ENCODE data around the gene ENKD1. TPM values are rescaled to one million over a fixed set of nuclear protein-coding genes. Genes with fewer than 3 reads are reported as not detected.

Gene ENKD1
- total RNA-seq (29.8 and 34.8 TPM in 2 replicates), polyA plus RNA-seq (23.3 and 23.8 TPM in 2 replicates)

GRCh38 chr16:67666559-67667452 lies at the start of gene ENKD1, which contains the start of gene C16orf86:
Gene ENKD1 (minus strand): TSS chr16:67666750. CDS start chr16:67666442, 308 bp downstream.
Gene C16orf86 (plus strand): TSS chr16:67666814. CDS start chr16:67666971, 157 bp downstream.
- Histone ChIP-seq H3K27me3 (peaks cover 36% of the 10 kb centered on the region), H3K27ac (no peak within 1 kb of the TSS), H3K9me3 (ENCODE audit: low read depth) (no peaks in the 10 kb centered on the region), H3K4me1 (ENCODE audit: low read depth) (no peaks in the 10 kb centered on the region), H3K36me3 (no peaks in the 10 kb centered on the region), H3K4me3 (peak within 1 kb of the TSS; percentile 88)
- no peak for TF ChIP-seq CTCF (IDR thresholded peaks at IDR 0.05; ENCODE audit: low read depth, low read length)
- DNase-seq (ENCODE audit: low read depth in 1 of 2, low spot score in 1 of 2), result peak; percentile 82 to 91

GRCh38 chr16:67716097-67716496 lies 49.5 kb upstream of the ENKD1 start:
- Histone ChIP-seq H3K4me1 (ENCODE audit: low read depth) (no peaks in the 10 kb centered on the region), H3K4me3 (no peak overlapping the region), H3K36me3 (no peaks in the 10 kb centered on the region), H3K27me3 (peaks cover 76% of the 10 kb centered on the region), H3K9me3 (ENCODE audit: low read depth) (no peaks in the 10 kb centered on the region), H3K27ac (no peak overlapping the region)
- DNase-seq (ENCODE audit: low read depth in 1 of 2, low spot score in 1 of 2), result no peak
- TF ChIP-seq CTCF (IDR thresholded peaks at IDR 0.05; ENCODE audit: low read depth, low read length), result no peak

GRCh38 chr16:67714522-67714921 lies 48.0 kb upstream of the ENKD1 start:
- Histone ChIP-seq H3K4me1 (ENCODE audit: low read depth) (no peaks in the 10 kb centered on the region), H3K36me3 (no peaks in the 10 kb centered on the region), H3K27me3 (peaks cover 79% of the 10 kb centered on the region), H3K27ac (no peak overlapping the region), H3K9me3 (ENCODE audit: low read depth) (no peaks in the 10 kb centered on the region), H3K4me3 (no peak overlapping the region)
- no peak for TF ChIP-seq CTCF (IDR thresholded peaks at IDR 0.05; ENCODE audit: low read depth, low read length)
- DNase-seq (ENCODE audit: low read depth in 1 of 2, low spot score in 1 of 2), result no peak

- H3K27ac ChIP-seq, result no peak overlapping the region
- no peaks in the 10 kb centered on the region for H3K4me1 ChIP-seq (ENCODE audit: low read depth)
- H3K9me3 ChIP-seq (ENCODE audit: low read depth), result no peaks in the 10 kb centered on the region
- no peak overlapping the region for H3K4me3 ChIP-seq
- DNase-seq (ENCODE audit: low read depth in 1 of 2, low spot score in 1 of 2), result no peak
- H3K27me3 ChIP-seq, result peaks cover 85% of the 10 kb centered on the region
- TF ChIP-seq CTCF (IDR thresholded peaks at IDR 0.05; ENCODE audit: low read depth, low read length), result no peak
- H3K36me3 ChIP-seq, result no peaks in the 10 kb centered on the region
Observed at GRCh38 chr16:67713647-67714273, 47.2 kb upstream of the ENKD1 start.

GRCh38 chr16:67710607-67711006 lies 44.1 kb upstream of the ENKD1 start:
- TF ChIP-seq CTCF (IDR thresholded peaks at IDR 0.05; ENCODE audit: low read depth, low read length), result no peak
- Histone ChIP-seq H3K27ac (no peak overlapping the region), H3K4me3 (no peak overlapping the region), H3K9me3 (ENCODE audit: low read depth) (no peaks in the 10 kb centered on the region), H3K36me3 (no peaks in the 10 kb centered on the region), H3K4me1 (ENCODE audit: low read depth) (no peaks in the 10 kb centered on the region), H3K27me3 (peaks cover 81% of the 10 kb centered on the region)
- DNase-seq (ENCODE audit: low read depth in 1 of 2, low spot score in 1 of 2), result no peak

Data from cardiac muscle cell (in vitro differentiated cells and primary cell).